GM18520 (cell line): ENCODE results near the gene METTL21C.

Experiments used
- ATAC-seq: cut with Tn5 transposase; IDR thresholded peaks from one replicate; pipeline ENCODE4 v1.9.1; 2021; ENCODE audit not compliant: unreplicated experiment

The METTL21C gene

GRCh38 chr13:102697929-102698648 lies 3.2 kb upstream of the METTL21C start:
- no peak for ATAC-seq

GRCh38 chr13:102697264-102697663 lies 2.4 kb upstream of the METTL21C start:
- ATAC-seq: no peak

- ATAC-seq: no peak
Observed at GRCh38 chr13:102696465-102696864, 1.6 kb upstream of the METTL21C start.

GRCh38 chr13:102693776-102694175 lies 1.1 kb downstream of the METTL21C start:
- no peak for ATAC-seq

DNA sequence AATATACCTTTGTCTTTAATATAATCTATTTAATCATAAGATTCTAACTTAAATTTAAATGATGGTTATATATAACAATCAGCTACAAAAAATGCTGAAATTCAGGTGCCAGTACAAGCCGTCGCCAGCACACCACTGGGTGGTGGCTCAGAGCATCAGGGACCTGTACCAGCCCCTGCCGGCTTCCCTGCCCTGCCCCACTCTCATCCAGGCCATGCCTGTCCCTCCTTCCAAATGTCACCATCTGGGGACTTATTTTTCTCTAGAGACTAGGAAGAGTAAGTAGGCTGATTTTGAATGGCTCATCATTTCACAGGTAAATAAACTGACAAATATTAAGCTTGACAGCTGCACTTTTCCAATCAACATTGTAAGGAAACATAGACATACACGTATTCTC lies 1.6 kb downstream of the METTL21C start:
- ATAC-seq: no peak

- ATAC-seq: no peak
Observed at GRCh38 chr13:102692491-102692826, 2.4 kb downstream of the METTL21C start.

GRCh38 chr13:102690883-102691282 lies 4.0 kb downstream of the METTL21C start:
- ATAC-seq: no peak

DNA sequence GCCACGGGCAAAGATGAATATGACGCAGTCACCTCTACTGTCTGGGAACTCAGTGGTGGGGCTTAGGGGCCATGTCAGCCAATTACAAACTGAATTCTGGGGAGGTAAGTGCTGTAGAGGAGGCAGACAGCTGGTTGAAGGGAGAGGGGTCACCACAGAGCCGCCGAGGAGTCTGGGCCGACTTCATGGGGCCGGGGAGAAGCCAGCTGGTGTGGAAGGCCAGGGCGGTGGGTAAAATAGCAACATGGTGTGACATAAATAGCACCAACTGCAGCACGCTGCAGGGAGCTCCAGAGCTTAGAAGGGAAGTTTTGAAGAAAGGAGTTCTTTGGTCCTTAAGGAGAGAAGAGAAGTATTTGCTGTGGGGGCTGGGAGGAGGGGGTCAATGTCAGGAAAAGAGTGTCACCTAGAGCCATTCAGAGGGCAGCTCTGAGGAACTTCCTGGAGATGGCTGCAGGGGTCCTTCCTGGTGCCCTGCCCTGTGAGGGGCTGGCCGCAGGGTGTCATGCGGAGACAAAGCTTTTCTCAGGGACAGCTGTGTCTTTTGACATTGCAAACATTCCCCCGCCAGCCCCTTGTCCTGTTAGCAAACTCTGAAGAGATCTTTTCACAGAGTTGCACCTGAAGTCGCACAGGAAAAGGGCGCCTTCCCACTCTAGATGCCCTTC lies 6.4 kb downstream of the METTL21C start:
- no peak for ATAC-seq

- no peak for ATAC-seq
Observed at GRCh38 chr13:102687520-102687919, 7.3 kb downstream of the METTL21C start.

GRCh38 chr13:102686024-102686423 lies 8.8 kb downstream of the METTL21C start:
- ATAC-seq: no peak

GRCh38 chr13:102683637-102684036 lies 11.2 kb downstream of the METTL21C start:
- ATAC-seq: no peak

- no peak for ATAC-seq
Observed at GRCh38 chr13:102682727-102683126, 12.1 kb downstream of the METTL21C start.

GRCh38 chr13:102682211-102682610 lies 12.6 kb downstream of the METTL21C start:
- ATAC-seq: no peak

GRCh38 chr13:102680842-102681740 lies 13.8 kb downstream of the METTL21C start:
- ATAC-seq: no peak

DNA sequence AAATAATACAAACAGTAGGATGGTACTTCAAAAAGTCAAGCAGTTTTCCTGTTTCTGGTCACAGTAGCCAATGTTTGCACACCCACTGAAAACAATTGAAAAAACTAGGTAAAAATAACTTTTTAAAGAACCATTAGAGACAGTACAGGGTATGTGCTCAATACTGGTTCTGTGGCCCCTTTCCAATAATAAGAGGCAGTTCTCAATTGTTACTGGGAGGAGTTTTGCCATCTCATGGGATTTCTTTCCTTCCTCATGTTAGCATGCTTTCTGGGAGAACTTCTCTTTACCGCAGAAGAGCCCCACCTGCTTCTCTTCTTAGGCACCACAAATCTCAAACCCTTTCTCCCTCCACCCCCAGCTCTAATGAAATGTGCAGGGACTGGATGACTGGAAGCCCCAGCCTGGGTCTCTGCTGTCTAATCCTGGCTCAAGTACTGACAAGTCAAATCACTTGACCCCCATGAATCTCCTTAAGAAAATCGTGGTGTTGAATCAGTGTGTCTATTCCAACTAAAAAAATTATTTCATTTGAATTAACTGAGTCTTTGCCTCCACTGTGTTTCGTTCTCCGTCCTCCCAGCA lies 14.6 kb downstream of the METTL21C start:
- no peak for ATAC-seq

- no peak for ATAC-seq
Observed at GRCh38 chr13:102679449-102680132, 15.3 kb downstream of the METTL21C start.

- no peak for ATAC-seq
Observed at GRCh38 chr13:102678339-102679107, 16.3 kb downstream of the METTL21C start.

DNA sequence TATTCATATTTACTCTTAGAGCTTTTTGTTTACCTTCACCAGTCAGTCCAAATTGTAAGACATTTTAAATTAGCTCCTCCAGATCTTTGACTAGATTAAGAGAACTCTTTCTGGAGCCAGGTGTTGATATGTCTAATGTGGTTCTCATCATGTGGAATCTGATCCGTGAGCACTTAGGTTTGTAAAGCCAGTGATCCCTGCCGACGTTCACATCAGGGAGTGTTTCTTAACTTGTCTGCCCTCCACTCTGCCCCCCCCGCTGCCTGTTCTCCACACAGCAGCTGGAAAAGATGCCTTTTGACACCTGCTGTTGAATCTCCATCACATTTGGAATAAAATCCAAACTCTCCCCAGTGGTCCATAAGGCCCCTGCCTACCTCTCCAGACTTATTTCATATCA lies 17.7 kb downstream of the METTL21C start:
- ATAC-seq: no peak

DNA sequence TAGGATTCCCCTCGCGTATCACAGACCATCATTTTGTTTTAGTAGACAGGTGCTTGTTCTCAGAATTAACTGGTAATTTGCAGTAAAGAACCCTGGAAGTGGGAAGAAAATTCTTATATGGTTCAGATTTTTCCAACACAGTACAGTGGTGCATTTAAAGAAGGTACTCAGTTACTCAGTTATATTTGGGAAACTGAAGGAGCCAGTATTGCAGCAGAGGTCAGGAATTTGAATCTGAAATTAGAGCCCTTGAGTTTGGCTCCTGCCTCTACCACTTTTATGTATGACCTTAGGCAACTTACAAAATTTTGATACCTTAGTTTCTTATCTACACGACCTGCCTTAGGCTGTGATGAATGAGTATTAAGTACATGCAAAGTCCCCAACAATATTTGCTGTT lies 19.7 kb downstream of the METTL21C start:
- no peak for ATAC-seq

DNA sequence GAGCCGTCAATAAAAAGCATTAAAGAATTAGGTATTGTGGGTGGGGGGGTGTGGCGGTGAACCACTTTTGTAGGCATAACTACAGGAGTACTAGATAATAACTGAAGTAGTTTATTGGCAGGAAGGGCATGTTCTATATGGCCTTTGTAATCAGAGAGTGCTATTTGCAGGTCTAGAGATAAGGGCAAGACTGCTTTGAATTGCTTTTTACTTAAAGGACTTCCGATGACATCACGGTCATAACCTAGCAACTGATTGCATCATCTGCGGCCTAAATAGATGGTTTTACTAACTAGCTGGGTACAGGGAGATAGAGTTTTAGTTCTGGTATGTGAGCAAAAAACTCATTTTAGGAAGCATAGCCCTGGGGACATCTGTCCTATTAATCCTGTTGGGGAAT lies 24.7 kb downstream of the METTL21C start:
- no peak for ATAC-seq
